Loucy (cell line): ENCODE data around the gene NALCN.

Source experiments
- H2AFZ ChIP-seq: fragments of 200-600 bp; sonication (generic); 2 replicates; pipeline ENCODE4 v1.6.0; 2016; ENCODE audit warnings: antibody characterized with exemption, mild to moderate bottlenecking, low read length, moderate library complexity
- H3F3A ChIP-seq: fragments of 200-600 bp; 2 replicates; pipeline ENCODE4 v1.6.0; 2016; ENCODE audit warnings: antibody characterized with exemption, low read depth, mild to moderate bottlenecking
- H3K27me3 ChIP-seq: fragments of 200-600 bp; sonication (generic); 2 replicates; pipeline ENCODE4 v1.6.1; 2014; ENCODE audit warnings: low read length, mild to moderate bottlenecking; ENCODE audit not compliant: insufficient read depth, poor library complexity, severe bottlenecking
- H3K36me3 ChIP-seq: fragments of 200-600 bp; sonication (generic); 2 replicates; pipeline ENCODE4 v1.6.1; 2016; ENCODE audit warnings: low read length; ENCODE audit not compliant: insufficient read depth
- H3K4me1 ChIP-seq: fragments of 200-600 bp; sonication (generic); 2 replicates; pipeline ENCODE4 v1.5.1; 2014; ENCODE audit warnings: low read length, mild to moderate bottlenecking; ENCODE audit not compliant: insufficient read depth, poor library complexity, severe bottlenecking
- H3K4me2 ChIP-seq: fragments of 200-600 bp; sonication (generic); 2 replicates; pipeline ENCODE4 v1.6.0; 2014; ENCODE audit warnings: antibody characterized with exemption, low read length, low read depth, mild to moderate bottlenecking; ENCODE audit not compliant: poor library complexity, severe bottlenecking
- H3K4me3 ChIP-seq: fragments of 200-600 bp; sonication (generic); 2 replicates; pipeline ENCODE4 v1.5.1; 2014; ENCODE audit warnings: low read length, mild to moderate bottlenecking, mixed read lengths; ENCODE audit not compliant: poor library complexity, severe bottlenecking
- H3K79me2 ChIP-seq: fragments of 200-600 bp; sonication (generic); 2 replicates; pipeline ENCODE4 v1.6.1; 2014; ENCODE audit warnings: low read length; ENCODE audit not compliant: insufficient read depth
- H3K9ac ChIP-seq: fragments of 200-600 bp; sonication (generic); 2 replicates; pipeline ENCODE4 v1.6.0; 2014; ENCODE audit warnings: mild to moderate bottlenecking, low read depth, low read length, moderate library complexity; ENCODE audit not compliant: poor library complexity, severe bottlenecking
- H3K9me2 ChIP-seq: fragments of 200-600 bp; sonication (generic); replicated peaks from 2 replicates; pipeline ENCODE4 v1.6.1; 2016; ENCODE audit warnings: low read depth, low read length, mixed read lengths
- H3K9me3 ChIP-seq: fragments of 200-600 bp; sonication (generic); 2 replicates; pipeline ENCODE4 v1.6.1; 2014; ENCODE audit warnings: mild to moderate bottlenecking, antibody characterized with exemption, low read length, low read depth; ENCODE audit not compliant: insufficient read depth
- H4K20me1 ChIP-seq: fragments of 200-600 bp; sonication (generic); 2 replicates; pipeline ENCODE4 v1.6.0; 2014; ENCODE audit warnings: antibody characterized with exemption, low read length, mild to moderate bottlenecking; ENCODE audit not compliant: insufficient read depth, poor library complexity, severe bottlenecking
- CTCF ChIP-seq: fragments of 200-600 bp; sonication (generic); conservative IDR thresholded peaks from 2 replicates; pipeline ENCODE4 v1.5.1; 2014; ENCODE audit warnings: mild to moderate bottlenecking, antibody characterized with exemption, low read length
- EZH2phosphoT487 ChIP-seq: fragments of 200-600 bp; IDR thresholded peaks from 2 replicates; pipeline ENCODE4 v1.6.1; 2018; ENCODE audit warnings: antibody characterized with exemption, mild to moderate bottlenecking, moderate library complexity, borderline replicate concordance

The NALCN gene

GRCh38 chr13:101121608-101122007 is 294.7 kb downstream of the NALCN start:
- Histone ChIP-seq H3K9ac (no peak overlapping the region), H4K20me1 (no peaks in the 10 kb centered on the region), H3K27me3 (no peaks in the 10 kb centered on the region), H3K36me3 (no peaks in the 10 kb centered on the region), H3K9me2 (no peaks in the 10 kb centered on the region), H3K4me1 (no peaks in the 10 kb centered on the region), H2AFZ (no peak overlapping the region), H3K4me3 (no peak overlapping the region), H3K79me2 (no peaks in the 10 kb centered on the region), H3K4me2 (no peak overlapping the region), H3F3A (no peaks in the 10 kb centered on the region), H3K9me3 (no peaks in the 10 kb centered on the region)
- no peak for TF ChIP-seq CTCF
- TF ChIP-seq EZH2phosphoT487 = no peak

- Histone ChIP-seq H3K27me3 (no peaks in the 10 kb centered on the region), H3K9ac (no peak overlapping the region), H3K36me3 (no peaks in the 10 kb centered on the region), H3K4me3 (no peak overlapping the region), H3K4me1 (no peaks in the 10 kb centered on the region), H2AFZ (no peak overlapping the region), H4K20me1 (no peaks in the 10 kb centered on the region), H3F3A (no peaks in the 10 kb centered on the region), H3K79me2 (no peaks in the 10 kb centered on the region), H3K9me3 (no peaks in the 10 kb centered on the region), H3K9me2 (no peaks in the 10 kb centered on the region), H3K4me2 (no peak overlapping the region)
- TF ChIP-seq CTCF (no peak), EZH2phosphoT487 (no peak)
Measured at GRCh38 chr13:101120007-101120406, 296.3 kb downstream of the NALCN start.

DNA sequence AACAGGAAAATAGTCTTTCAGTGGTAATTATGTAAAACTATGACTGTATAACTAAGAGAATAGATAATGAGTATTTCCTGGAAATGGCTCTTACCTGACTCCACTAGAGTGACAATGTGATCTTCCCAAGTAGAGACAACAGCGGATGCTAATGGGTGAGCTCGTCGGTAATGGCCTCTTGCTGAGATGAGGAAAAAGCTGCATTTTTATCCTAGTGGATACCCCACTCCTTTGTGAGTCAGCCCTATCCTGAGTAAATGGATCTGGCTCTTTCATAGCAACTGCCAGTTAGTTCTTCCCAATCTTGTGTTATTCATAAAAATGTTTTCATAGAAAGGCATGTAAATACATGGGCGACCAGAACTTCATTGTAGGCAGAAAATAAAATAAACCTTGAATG is 299.5 kb downstream of the NALCN start:
- Histone ChIP-seq H2AFZ (no peak overlapping the region), H3K36me3 (no peaks in the 10 kb centered on the region), H3K27me3 (no peaks in the 10 kb centered on the region), H3K9ac (no peak overlapping the region), H3K79me2 (no peaks in the 10 kb centered on the region), H3K9me2 (no peaks in the 10 kb centered on the region), H3K4me1 (no peaks in the 10 kb centered on the region), H3K9me3 (no peaks in the 10 kb centered on the region), H3K4me3 (no peak overlapping the region), H4K20me1 (no peaks in the 10 kb centered on the region), H3K4me2 (no peak overlapping the region), H3F3A (no peaks in the 10 kb centered on the region)
- TF ChIP-seq CTCF (no peak), EZH2phosphoT487 (no peak)
